HG03139 (cell line): Measurements from ENCODE around the gene DTX3L.
"Not testable (repeated sequence)": the region's sequence is repeated elsewhere in the genome, so short reads cannot be mapped to it uniquely, and the experiment has no call there.

Experiments
- ATAC-seq: cut with Tn5 transposase; IDR thresholded peaks from one replicate; pipeline ENCODE4 v1.9.1; 2021; ENCODE audit not compliant: unreplicated experiment

DTX3L gene

DNA sequence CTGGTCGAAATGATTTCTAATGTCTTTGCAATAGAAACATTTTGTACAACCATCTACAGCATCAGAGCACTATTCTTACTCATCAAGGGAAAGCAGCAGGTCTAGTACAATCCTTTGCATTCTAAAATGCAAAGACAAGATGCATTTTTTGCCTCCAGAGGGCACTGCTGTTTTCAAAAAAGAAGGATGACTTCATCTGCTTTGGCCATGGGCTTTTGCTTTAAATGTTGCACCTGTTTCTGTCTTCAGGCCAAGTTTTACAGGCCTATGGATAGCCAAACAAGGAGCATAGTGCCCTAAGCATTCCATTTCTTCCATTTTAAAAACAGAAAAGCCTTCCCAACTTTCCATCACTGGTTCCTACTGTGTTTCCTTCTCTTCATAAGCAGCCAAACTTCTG, 3.5 kb upstream of the DTX3L start:
- ATAC-seq = no peak

DNA sequence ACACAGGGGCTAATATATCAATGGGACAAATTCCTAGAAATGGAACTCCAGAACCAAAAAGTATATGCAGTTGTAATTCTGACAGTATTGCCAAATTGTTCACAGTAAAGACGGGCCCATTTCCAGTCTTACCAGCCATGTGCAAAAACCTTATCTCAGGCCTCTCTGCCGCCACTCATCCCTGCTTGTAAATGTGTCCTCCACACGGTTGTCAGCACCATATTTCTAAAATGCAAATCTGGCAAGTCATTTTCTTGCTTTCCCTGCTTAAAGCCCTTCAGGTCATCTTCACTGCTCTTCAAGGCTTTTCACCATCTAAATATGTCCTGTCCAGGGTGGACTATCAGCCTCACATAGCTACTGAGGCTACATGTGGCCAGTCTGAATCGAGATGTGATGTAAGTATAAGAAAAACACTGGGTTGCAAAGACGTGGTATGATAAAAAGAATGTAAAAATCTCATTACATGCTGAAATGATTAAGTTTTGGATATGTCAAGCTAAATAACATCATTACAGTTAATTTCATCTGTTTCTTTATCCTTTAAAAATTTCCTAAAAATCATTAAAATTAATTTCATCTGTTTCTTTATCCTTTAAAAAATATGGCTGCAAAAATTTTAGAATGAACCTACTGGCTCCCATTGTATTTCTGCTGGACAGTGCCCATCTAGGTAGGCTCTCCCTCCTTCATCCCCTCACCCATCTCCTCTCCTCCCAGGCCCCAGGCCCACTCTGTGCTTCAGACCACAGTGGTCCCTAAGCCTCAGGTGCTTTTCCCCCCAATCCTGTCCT, 1.0 kb upstream of the DTX3L start:
- no peak for ATAC-seq

DNA sequence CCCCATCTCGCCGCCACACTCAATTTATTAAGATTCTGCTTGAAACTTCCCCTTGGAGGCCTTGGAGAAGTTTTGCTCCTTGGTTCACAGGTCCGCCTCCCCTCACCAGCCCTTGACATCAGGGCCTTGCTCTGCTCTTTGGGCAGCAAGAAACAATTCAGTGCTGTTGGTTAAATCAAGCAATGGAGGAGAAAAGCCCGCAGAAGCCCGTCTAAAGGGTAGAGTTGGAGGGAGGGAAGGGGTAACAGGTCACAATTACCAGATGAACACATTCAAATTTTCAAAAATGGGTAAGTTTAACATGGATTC, 467 bp upstream of the DTX3L start:
- no peak for ATAC-seq

DNA sequence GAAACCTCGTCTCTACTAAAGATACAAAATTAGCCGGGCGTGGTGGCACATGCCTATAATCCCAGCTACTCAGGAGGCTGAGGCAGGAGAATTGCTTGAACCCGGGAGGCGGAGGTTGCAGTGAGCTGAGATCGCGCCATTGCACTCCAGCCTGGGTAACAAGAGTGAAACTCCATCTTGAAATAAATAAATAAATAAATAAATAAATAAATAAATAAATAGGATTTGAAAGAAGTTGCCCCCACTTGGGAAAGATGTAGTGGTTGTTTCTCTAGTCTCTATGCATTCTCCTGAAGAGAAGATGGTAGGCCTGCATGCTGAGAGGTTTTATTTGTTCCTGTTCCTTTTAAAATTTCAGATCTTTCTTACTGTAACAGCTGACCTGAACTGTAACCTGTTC, 4.0 kb downstream of the DTX3L start:
- not testable (repeated sequence) for ATAC-seq

DNA sequence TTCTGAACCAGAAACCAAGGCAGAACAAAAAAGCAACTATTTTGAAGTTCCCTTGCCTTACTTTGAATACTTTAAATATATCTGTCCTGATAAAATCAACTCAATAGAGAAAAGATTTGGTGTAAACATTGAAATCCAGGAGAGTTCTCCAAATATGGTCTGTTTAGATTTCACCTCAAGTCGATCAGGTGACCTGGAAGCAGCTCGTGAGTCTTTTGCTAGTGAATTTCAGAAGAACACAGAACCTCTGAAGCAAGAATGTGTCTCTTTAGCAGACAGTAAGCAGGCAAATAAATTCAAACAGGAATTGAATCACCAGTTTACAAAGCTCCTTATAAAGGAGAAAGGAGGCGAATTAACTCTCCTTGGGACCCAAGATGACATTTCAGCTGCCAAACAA, 4.6 kb downstream of the DTX3L start:
- no peak for ATAC-seq

DNA sequence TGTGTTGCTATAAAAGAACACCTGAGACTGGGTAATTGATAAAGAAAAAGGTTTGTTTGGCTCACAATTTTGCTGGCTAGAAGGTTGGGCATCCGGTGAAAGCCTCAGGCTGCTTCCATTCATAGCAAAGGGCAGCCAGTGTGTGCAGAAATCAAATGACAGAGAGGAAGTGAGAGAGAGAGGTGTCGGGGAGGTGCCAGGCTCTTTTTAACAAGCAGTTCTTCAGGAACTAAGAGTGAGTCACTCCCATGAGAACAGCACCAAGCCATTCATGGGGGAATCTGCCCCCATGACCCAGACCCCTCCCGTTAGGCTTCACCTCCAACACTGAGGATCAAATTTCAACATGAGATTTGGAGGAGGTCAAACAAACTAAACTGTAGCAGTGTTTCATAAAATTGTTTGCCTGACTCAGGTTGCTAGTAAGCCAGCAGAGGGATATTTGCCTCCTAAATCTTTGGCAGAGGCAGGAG, 8.8 kb downstream of the DTX3L start:
- ATAC-seq = no peak

DNA sequence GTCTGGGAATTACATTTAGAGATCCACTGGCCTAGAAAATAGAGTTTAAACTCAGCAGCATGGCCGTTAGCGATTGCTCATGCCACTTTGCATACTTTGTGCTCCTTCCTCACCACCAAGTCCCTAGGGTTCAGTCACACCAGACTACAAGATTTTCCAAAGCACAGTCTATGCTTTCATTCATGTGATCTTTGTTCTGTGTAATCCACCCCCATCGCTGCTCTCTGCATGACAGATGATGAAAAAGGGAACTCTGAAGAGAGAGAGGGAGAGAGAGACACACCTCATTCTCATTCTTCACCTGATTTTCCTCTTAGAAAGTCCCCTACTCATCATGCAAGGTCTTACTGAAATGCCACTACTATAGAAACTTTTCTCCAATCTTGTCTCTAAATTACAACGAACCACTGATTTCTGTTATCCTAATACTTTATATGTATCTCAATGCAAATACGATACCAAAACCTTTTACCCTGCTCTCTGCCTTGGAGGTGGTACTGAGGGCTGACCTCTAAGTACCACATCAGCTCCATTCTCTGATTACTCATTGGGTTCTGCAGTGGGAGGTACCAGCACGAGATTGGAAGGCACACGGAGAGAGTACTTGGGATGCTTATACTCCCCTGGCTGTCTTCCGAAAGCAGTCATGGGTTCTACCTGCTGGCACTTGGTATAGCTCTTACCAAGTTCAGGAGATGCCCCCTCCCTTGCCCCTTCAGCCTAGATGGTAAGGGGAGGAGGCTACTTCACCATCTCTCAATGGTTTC, 12.2 kb downstream of the DTX3L start:
- ATAC-seq = peak; percentile 87

DNA sequence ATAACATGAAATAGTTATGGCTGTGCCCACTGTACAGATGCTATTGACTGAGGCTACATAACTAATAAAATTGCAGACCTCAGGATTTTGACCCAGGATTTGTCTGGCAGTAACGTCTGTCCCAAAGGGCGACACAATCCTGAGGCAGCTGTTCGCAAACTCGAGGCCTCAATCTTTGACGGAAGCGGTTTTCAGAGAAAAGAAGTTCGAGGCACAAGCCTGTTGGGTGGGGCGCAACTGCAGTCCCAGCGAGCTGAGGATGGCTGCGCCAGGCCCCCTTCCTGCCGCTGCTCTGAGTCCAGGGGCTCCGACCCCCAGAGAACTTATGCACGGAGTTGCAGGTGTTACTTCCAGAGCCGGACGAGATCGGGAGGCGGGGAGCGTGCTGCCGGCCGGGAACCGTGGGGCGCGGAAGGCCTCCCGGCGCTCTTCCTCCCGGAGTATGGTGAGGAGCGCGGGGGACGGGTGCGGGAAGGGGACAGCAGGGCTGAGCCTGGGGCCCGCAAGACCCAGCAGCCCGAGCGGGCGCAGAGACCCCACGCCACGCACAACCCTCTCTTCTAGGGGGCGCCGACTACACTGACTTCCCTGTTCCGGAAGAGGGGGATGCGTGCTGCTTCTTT, 13.4 kb downstream of the DTX3L start, which contains the start of gene PARP15:
Gene PARP15 (plus strand): TSS at position 242 of the 623 bp plus-strand sequence. CDS start 18 bp downstream, at position 260.
- no peak for ATAC-seq

DNA sequence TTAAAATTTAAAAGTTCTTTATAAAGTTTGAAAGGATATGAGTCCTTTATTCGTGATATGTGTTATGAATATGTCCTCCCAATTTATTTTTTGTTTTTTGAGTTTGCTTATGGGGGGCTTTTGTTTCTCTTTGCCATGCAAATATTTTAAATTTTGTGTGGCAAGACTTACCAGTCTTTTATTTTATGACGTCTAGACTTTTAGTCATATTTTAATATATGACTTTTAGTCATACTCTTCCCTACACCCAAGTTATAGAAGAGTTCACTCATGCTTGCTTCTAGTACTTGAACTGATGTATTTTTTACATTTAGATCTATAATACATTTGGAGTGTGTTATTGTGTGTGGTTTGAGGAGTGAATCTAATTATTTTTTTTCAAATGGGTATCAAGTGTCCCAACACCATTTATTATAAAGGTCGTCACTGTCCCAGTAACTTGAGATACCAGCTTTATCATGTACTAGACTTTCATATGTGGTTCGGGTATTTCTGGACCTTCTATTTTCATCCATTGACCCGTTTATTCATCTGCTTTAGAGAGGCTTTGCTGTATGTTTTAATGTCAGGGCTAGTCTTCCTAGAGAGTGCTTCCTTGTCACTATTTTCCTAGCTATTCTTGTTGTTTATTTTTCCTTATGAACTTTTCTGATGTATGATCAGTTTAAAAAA, 14.1 kb downstream of the DTX3L start:
- no peak for ATAC-seq

DNA sequence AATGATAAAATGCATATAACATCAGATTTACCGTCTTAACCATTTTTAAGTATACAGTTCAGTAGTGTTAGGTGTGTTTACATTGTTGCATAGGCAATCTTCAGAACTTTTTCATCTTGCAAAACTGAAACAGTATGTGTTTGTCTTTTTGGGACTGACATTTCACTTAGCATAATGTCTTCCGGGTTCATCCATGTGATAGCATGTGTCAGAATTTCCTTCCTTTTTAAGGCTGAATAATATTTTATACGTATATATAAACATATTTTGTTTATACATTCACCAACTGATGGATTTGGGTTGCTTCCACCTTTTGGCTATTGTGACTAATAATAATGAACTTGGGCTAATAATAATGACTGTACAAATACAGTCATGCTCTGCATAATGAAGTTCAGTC, 16.3 kb downstream of the DTX3L start:
- no peak for ATAC-seq

DNA sequence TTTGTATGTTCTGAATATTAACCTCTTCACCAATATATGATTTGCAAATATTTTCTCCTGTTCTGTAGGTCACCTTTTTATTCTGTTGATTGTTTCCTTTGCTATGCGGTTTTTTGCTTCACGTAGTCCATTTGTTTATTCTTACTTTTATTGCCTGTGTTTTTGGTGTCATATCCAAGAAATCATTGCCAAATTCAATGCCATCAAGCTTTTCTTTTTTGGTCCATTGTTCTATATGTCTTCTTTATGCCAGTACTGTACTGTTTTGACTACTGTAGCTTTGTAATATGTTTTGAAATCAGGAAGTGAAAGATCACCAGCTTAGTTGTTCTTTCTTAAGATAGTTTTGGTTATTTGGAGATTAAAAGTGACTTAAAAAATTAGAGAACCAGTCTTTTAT, 17.5 kb downstream of the DTX3L start:
- no peak for ATAC-seq

DNA sequence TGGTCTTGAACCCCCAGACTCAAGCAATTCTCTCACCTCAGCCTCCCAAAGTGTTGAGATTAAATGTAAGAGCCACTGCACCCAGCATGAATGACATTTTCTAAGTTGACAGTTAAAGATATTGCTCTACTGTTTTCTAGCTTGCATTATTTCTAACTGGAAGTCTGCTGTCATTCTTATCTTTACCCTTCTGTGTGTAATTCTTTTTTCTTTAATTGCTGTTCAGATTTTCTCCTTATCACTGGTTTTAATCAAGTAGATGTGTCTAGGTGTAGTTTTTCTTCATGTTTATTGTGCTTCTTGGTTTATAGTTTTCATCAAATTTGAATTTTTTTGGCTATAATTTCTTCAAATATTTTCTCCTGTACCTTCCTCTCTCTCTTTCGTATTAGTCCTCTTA, 18.3 kb downstream of the DTX3L start:
- ATAC-seq = no peak

DNA sequence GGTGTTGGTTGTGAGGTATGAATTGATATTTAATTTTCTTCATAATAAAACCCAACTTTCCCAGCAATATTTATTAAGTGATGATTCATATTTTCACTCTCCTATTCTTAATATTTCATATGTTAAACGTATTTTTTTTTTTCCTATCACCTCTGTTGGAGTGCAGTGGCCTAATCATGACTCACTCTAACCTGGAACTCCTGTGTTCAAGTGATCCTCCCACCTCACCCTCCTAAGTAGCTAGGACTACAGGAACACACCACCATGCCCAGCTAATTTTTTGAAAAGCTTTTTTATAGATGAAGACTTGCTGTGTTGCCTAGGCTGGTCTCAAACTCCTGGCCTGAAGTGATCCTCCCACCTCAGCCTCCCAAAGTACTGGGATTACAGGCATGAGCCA, 22.0 kb downstream of the DTX3L start:
- ATAC-seq = no peak

DNA sequence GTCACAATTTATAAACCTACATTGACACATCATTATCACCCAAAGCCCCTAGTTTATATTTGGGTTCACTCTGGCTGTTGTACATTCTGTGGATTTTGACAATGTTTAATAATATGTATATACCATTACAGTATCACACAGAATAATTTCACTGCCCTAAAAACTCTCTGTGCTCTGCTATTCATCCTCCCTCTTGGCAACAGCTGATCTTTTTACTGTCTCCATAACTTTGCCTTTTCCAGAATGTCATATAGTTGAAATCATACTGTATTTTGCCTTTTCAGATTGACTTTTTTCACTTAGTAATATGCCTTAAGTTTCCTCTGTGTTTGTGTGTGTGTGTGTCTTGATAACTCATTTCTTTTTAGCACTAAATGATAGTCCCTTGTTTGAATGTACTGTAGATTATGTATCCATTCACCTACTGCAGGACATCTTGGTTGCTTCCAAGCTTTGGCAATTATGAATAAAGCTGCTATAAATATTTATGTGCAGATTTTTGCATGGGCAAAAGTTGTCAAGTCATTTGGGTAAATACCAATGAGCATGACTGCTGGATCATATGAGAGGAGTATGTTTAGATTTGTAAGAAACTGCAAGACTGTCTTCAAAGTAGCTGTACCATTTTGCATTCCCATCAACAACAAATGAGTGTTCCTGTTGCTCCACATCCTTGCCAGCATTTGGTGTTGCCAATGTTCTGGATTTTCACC, 22.8 kb downstream of the DTX3L start:
- ATAC-seq = no peak

DNA sequence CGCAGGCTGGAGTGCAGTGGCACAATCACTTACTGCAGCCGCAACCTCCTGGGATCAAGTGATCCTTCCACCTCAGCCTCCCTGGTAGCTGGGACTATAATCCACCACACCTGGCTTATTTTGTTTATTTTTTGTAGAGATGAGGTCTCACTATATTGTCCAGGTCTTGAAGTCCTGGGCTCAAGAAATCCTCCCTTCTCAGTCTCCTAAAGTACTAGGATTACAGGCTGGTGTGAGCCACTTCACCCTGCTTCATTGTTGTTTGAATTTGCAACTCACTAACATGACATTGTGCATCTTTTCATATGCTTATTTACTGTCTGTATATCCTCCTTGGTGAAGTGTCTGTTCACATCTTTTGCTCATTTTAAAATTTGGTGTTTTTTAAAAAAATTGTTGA, 23.4 kb downstream of the DTX3L start:
- ATAC-seq = no peak

DNA sequence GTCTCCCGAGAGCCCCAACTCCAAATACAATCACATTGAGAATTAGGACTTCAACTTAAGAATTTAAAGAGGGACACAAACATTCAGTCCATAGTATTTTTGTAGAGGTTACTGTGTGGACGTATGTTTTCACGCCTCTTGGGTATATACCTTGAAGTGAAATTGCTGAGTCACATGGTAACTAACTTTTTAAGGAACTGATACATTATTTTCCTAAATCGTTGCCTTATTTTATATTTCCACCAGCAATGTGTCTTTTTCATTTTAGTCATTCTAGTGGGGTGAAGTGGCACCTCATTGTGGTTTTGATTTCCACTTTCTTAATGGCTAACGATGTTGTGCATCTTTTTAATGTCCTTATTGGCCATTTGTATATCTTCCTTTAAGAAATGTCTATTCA, 25.2 kb downstream of the DTX3L start:
- no peak for ATAC-seq

DNA sequence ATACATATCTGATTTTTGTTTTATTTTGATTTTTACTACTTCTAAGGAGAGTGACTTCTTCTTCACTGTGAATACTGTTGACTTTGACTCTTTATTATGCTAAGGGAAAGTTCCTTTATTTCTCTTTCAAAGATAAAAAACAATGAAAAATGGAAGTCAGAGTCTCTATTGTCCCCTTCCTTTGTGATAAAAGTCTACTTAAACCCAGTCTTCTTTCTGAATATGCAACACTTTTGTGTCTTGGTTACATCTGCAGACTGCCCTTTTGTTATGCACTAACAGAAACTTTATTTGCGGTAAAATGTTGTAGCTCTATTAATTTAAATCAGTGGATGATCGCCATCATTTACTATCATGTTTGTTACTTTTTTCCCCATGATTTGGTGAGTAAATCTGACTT, 26.5 kb downstream of the DTX3L start:
- no peak for ATAC-seq

DNA sequence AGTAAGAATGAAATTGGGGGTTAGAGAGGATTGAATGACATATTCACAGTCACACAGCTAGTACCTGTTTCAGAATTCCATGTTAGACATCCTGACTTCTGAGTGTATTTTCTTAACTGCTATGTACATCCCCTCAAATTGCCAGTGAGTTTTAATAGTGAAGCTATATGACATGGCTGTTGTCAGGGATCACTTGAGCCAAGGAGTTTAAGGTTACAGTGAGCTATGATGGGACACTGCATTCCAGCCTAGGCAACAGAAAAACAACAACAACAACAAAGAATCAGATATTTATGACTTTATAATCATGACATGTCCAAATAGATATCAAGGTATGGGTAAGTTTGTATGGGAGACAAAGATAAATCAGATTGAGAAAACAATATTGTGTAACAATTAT, 29.9 kb downstream of the DTX3L start:
- ATAC-seq = no peak

DNA sequence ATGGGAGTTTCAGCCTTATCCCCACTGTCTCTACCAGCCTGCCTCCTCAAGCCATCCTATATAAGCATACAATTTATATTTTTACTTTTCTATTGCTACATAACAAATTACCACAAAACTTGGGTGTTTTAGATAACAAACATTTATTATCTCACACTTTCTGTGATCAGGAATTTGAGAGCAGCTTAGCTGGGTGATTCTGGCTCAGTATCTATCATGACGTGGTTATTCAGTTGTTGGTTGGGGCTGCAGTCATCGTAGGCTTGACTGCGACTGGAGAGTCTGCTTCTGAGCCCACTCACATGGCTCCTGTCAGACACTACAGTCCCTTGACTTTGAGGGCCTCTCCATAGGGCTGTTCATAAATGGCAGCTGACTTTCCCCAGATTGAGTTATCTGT, 34.0 kb downstream of the DTX3L start:
- no peak for ATAC-seq

DNA sequence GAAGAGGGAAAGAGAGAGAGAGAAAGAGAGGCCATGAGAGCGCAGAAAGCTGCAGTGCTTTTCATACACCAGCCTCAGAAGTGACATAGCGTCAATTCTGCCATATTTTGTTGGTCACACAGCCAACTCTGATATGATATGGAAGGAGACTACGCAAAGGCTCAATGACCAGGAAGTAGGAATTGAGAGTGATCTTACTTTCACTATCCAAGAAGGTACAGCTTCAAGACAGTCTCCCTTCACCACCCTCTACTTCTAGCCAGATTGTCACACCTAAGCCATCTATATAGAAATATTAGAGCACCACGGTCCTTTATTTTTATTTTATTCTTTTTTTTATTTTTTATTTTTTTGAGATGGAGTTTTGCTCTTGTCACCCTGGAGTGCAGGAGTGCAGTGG, 34.4 kb downstream of the DTX3L start:
- no peak for ATAC-seq
